Testis (tissue), 3 donors: ENCODE results near the gene SND1. TPM values are rescaled to one million over a fixed set of nuclear protein-coding genes. Genes with fewer than 3 reads are reported as not detected.

ENCODE experiments used
- DNase-seq: peaks from one replicate; pipeline ENCODE4 v3.0.0-alpha.2; 2019
- H3K27ac ChIP-seq, 2 donors: fragments of 200-600 bp; sonication (generic); one replicate each; pipeline ENCODE4 v1.5.1; 2019
- H3K27me3 ChIP-seq: fragments of 200-600 bp; sonication (generic); one replicate; pipeline ENCODE4 v1.5.1; 2019
- H3K36me3 ChIP-seq: fragments of 200-600 bp; sonication (generic); one replicate; pipeline ENCODE4 v1.5.1; 2017; ENCODE audit warnings: low read depth; ENCODE audit errors: missing control alignments
- H3K4me1 ChIP-seq: fragments of 200-600 bp; sonication (generic); one replicate; pipeline ENCODE4 v1.5.1; 2019
- H3K4me3 ChIP-seq, 2 donors: fragments of 200-600 bp; sonication (generic); one replicate each; pipeline ENCODE4 v1.5.1; 2017 to 2019
- H3K9me3 ChIP-seq: fragments of 200-600 bp; sonication (generic); one replicate; pipeline ENCODE4 v1.5.1; 2017
- POLR2A ChIP-seq: fragments of 450-650 bp; IDR thresholded peaks from one replicate; pipeline ENCODE4 v1.6.1; 2017; ENCODE audit warnings: antibody characterized with exemption, mild to moderate bottlenecking, moderate library complexity
- WGBS, 2 donors: methylation state at CpG; one replicate each; pipeline ENCODE4 v1.1.5; 2018; 5-methylcytosine and 5-hydroxymethylcytosine counted together
- intact Hi-C: fragments of 100-400 bp; cut with DNase I; formaldehyde crosslinking; loops from one replicate; pipeline ENCODE4 v1.15.1; 2023; ENCODE audit warnings: low total_unique reads
- polyA plus RNA-seq: library from polyadenylated mRNA; stranded (reverse); fragments of 350-450 nt; fragmentation: Illumina TruSeq; extraction: RNeasy Lipid Tissue Mini Kit (QIAGEN cat#74804); gene quantifications from one replicate; pipeline ENCODE4 v1.2.3, GENCODE V29; 2014; ENCODE audit warnings: low read depth, low replicate concordance; ENCODE audit not compliant: insufficient read depth
- total RNA-seq, 2 donors: library from RNA; depleted of rRNA; stranded (reverse); fragments of >200 nt; gene quantifications; one replicate each; pipeline ENCODE4 v1.2.3, GENCODE V29; 2016
- TF ChIP-seq, protein P1 (sequence below), 3 experiments: fragments of 450-650 bp in 2 of 3; fragments of 200-600 bp in 1 of 3; sonication (generic) in 1 of 3; IDR thresholded peaks; one replicate each; pipeline ENCODE4 v1.5.1; 2016 to 2019; ENCODE audit warnings: antibody characterized with exemption in 3 of 3, mild to moderate bottlenecking in 2 of 3, moderate library complexity in 1 of 3

The SND1 gene
- total and polyA plus RNA-seq, 3 donors from 2014 or later, result 132 to 207 (median 179) TPM

DNA sequence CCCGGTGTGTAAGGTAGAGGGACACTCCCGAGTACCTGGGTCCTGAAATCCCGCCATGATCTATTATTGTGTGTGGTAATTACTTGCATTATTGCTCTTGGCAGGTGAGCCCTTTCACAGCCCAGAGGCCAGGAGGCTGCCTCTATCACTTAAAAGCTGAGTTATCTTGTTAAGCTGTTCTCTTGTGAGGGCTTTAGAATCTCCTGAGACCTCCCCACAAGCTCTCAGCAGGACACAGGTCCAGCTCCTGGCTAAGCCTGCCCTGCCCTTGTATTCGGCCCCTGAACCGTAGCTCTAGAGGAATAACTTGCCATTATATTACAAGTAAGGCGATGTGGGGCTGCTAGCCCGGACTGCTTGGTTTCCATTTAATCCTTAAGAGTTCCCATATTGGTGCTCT lies 13.9 kb downstream of the SND1 start:
- H3K27me3 ChIP-seq, result no peaks in the 10 kb centered on the region
- no peaks in the 10 kb centered on the region for H3K9me3 ChIP-seq
- no peak overlapping the region for H3K4me3 ChIP-seq
- TF ChIP-seq, protein P1, sequence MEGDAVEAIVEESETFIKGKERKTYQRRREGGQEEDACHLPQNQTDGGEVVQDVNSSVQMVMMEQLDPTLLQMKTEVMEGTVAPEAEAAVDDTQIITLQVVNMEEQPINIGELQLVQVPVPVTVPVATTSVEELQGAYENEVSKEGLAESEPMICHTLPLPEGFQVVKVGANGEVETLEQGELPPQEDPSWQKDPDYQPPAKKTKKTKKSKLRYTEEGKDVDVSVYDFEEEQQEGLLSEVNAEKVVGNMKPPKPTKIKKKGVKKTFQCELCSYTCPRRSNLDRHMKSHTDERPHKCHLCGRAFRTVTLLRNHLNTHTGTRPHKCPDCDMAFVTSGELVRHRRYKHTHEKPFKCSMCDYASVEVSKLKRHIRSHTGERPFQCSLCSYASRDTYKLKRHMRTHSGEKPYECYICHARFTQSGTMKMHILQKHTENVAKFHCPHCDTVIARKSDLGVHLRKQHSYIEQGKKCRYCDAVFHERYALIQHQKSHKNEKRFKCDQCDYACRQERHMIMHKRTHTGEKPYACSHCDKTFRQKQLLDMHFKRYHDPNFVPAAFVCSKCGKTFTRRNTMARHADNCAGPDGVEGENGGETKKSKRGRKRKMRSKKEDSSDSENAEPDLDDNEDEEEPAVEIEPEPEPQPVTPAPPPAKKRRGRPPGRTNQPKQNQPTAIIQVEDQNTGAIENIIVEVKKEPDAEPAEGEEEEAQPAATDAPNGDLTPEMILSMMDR (IDR thresholded peaks at IDR 0.05), result no peak
- no peak for TF ChIP-seq POLR2A
- H3K36me3 ChIP-seq, result no peaks in the 10 kb centered on the region
- intact Hi-C loops, result no loop called here
- DNase-seq, result no peak
- no peaks in the 10 kb centered on the region for H3K4me1 ChIP-seq
- WGBS, 2 donors, result 59 to 64% methylated on average over 7 of the region's 7 CpGs
- H3K27ac ChIP-seq, result no peak overlapping the region

DNA sequence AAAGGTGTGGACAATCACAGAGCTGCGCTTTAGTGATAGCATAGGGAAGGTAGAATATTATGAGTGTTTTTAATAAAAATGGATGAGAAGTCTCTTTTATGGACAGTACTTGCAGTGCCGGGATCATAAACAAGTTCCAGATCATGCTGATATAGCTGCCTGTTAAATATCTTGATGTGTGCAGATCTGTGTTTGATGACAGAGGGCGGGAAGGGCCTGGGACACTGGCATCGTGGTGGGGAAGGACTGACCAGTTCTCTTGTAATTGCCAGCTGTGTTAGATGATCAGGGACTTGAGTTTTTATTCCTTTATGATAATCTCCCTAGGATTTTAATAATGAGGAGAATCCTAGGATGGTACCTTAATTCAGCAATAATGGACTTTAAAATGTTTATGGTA lies 14.6 kb downstream of the SND1 start:
- Histone ChIP-seq H3K9me3 (no peaks in the 10 kb centered on the region), H3K27ac (no peak overlapping the region)
- 89 to 92% methylated on average over 4 of the region's 4 CpGs for WGBS, 2 donors

DNA sequence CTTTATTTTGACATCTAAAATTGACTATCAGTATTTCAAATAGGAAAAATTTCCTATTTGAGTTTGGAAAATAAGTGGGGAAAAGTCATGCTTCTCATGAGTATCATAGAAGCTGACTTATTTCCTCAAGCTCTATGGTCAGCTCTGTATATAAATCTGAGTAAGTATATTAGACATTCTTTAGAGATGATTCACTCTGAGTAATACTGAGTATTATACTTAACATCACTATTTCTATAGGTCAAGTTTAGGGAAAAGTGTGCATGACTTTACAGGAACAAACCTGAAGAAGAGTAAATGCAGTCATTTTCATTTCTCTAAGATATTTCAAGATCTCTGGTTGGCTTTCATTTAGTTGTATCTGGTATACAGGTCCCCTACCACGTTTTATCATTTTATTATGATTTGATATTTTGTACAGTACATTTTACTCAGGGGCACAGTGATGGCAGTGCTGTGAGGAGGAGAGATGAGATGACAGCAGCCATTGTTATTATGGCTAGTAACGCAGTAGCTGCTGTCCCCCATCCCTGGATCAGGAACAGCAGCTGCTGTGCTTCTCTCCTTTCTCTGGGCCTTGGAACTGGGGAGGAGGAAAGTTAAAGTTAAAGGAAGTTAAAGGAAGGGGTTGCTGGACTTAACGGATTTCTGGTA lies 15.2 kb downstream of the SND1 start:
- Histone ChIP-seq H3K9me3 (no peaks in the 10 kb centered on the region), H3K36me3 (no peaks in the 10 kb centered on the region), H3K27ac (no peak overlapping the region), H3K4me1 (no peaks in the 10 kb centered on the region), H3K4me3 (no peak overlapping the region), H3K27me3 (no peaks in the 10 kb centered on the region)
- TF ChIP-seq, protein P1 (IDR thresholded peaks at IDR 0.05), result no peak
- no peak for TF ChIP-seq POLR2A
- intact Hi-C loops, result no loop called here
- DNase-seq, result no peak
- WGBS, 2 donors, result 71 to 75% methylated on average over 3 of the region's 3 CpGs

More for the DNA sequence above, 14.6 kb downstream of the SND1 start:
- Histone ChIP-seq H3K4me1 (no peaks in the 10 kb centered on the region), H3K4me3 (no peak overlapping the region), H3K27me3 (no peaks in the 10 kb centered on the region), H3K36me3 (no peaks in the 10 kb centered on the region)
- TF ChIP-seq, protein P1 (IDR thresholded peaks at IDR 0.05), result no peak
- no peak for TF ChIP-seq POLR2A
- intact Hi-C loops, result no loop called here
- DNase-seq, result no peak

DNA sequence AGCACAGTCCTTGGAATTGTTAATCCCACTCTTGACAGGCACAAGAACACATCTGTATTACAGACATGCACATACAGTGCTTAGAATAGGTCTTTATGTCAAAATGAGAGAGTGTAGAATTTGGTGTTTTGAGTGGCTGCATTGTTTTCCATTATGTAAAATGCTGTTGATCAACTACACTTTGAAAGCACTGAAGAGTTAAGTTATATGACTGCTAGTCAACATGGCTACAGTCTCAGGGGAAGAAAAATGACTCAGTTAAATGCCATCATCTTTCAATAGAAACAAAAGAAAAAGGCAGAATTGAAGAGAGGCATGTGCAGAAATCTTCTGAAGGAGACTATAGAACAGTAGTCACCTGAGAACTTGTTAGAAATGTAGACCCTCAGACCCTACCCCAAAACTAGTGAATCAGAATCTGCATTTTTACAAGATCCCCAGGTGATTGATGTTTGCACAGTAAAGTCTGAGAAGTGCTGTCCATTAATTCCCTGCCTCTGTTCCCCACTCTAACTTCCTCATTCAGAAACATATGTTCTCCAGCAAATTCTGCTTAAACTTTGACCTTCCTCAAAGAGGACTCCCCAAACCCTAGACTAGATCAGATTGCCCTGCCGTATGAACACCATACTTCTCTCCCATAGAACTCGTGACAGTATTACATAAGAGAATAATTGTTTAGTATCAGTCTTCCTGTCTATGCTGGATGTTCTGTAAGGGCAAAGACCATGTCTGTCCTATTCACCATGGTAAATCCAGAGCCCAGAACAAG lies 16.0 kb downstream of the SND1 start:
- TF ChIP-seq, protein P1 (IDR thresholded peaks at IDR 0.05), result no peak
- TF ChIP-seq POLR2A, result no peak
- intact Hi-C loops, result no loop called here
- Histone ChIP-seq H3K9me3 (no peaks in the 10 kb centered on the region), H3K27me3 (no peaks in the 10 kb centered on the region), H3K36me3 (no peaks in the 10 kb centered on the region), H3K27ac (no peak overlapping the region), H3K4me3 (no peak overlapping the region), H3K4me1 (no peaks in the 10 kb centered on the region)
- WGBS, 2 donors, result 72 to 73% methylated on average over 2 of the region's 2 CpGs
- no peak for DNase-seq
